Endothelial cell of hepatic sinusoid (primary cell): Measurements from ENCODE around the gene CHST3.

Source experiments
- in situ Hi-C: cut with HindIII; loops from 2 replicates; pipeline ENCODE4 v1.10.0; 2017; ENCODE audit warnings: low sequenced_read_pairs

CHST3 gene

DNA sequence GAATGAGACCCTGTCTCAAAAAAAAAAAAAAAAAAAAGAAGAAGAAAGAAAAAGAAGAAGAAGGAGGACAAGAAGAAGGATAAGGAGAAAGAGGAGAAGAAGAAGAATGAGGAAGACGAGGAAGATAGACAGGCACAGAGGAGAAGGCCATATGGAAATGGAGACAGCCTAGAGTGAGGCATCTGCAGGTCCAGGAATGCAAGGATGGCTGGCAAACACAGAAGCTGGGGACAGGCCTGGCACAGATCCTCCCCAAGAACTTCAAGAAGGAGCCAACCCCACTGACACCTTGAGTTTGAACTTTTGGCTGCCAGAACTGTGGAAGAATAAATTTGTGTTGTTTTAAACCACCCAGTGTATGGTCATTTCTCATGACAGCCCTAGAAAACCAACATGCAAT lies 85.3 kb downstream of the CHST3 start:
- in situ Hi-C loops: no loop called here

GRCh38 chr10:72049969-72050781 lies 86.0 kb downstream of the CHST3 start:
- in situ Hi-C loops: no loop called here

- in situ Hi-C loops: no loop called here
These were observed 86.7 kb downstream of the CHST3 start for GRCh38 chr10:72050873-72051272.

- in situ Hi-C loops: no loop called here
These were observed 89.5 kb downstream of the CHST3 start for GRCh38 chr10:72053690-72054089.

GRCh38 chr10:72056113-72056512 lies 91.9 kb downstream of the CHST3 start:
- in situ Hi-C loops: no loop called here

DNA sequence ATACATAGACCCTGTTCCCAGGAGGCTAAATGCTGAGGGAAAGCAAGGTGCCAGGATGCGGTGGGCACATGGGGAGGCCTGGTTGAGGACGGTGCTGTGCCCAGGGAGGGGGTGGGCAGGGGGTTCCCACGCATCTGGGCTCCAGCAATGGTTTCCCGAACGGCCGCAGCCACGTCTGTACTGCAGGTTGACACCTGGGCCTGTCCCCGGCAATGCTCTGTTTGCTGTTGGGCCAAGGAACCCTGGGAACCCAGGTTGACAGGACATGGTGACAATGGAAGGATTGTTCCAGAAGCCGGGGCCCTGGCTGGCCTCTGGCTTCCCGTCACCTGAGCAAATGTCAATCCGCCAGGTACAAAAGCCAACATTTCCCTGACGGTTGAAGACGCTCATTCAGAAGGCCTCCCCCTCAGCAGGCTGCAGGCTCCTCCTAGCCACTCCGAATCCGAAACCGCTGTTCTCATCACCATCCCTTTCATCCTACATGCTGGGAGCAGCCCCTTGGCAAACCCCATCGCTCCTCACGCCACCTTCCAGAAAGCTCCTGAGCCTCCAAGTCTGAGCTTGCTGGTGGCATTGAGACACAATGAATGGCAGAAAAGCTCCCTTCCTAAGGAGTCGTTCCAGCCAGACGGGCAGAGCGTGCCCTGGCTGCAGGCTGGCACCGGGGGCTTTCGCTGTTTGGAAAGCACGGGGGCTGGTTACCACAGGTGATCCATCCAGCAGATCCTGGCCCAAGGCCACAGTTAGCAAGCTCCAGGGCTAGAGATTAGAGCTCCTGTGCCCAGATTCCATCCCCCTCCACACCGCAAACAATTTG lies 92.9 kb downstream of the CHST3 start:
- in situ Hi-C loops: no loop called here

DNA sequence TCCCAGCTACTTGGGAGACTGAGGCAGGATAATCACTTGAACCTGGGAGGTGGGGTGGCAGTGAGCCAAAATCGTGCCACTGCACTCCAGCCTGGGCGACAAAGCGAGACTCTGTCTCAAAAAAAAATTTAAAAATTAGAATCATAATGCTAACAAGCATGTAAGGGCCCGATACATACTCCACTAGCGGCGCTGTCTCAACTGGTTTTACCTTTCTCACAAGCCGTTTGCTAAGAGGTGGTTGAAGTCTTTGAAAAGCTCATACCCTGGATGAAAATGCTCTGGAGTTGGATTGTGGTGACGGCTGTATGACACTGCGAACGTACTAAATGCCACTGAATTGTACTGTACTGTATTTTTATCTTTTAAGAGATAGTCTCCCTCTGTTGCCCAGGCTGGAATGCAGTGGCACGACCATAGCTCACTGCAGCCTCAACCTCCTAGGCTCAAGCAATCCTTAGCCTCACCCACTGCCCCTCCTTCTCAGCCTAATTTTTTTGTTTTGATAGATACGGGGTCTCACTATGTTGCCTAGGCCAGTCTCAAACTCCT lies 94.2 kb downstream of the CHST3 start:
- in situ Hi-C loops: no loop called here

- in situ Hi-C loops: no loop called here
These were observed 95.0 kb downstream of the CHST3 start for GRCh38 chr10:72058989-72059842.

DNA sequence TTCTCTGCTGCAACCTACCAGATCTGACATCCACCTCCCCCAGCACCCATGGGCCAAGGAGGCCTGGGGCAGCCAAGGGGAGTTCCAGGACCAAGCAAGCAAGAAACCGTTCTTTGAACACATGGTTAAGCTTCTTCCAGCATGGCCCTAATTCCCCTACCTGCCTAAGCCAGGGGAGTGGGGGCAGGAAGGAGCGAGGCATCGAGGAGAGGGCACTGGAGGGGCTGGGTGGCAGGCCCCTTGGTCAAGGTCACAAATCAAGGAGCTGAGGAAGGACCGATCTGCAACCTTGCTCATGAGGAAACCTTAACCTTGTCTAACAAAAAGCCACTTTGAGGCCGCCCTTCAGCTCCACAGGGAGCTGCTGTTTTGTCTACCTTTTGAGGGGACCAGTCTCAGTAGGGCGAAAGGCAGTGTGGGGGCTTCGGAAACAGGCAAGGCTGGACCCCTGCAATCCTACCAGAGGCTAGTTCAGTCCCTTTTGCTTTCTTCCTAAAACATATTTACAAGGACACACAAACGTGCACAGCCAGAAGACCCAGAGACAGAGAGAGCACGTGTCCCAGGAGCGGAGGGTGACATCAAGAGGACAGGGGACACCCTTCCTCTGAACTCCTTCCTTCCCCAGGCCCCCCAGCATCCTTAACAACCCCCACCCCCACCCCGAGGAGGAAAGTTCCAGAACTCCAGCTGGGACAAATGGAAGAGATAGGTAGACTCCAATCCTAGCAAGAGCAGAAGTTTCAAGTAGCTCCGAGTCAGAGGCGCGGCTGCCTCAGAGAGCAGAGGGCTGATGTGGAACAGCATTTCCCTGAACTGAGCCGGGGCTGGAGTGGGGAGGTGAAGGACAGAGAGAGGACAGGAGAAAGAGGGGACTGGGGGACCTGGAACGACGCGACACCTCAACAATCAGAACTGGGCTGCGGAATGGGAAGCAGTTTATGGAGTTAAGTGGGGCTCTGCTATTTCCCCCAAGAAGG lies 95.9 kb downstream of the CHST3 start:
- in situ Hi-C loops: no loop called here

DNA sequence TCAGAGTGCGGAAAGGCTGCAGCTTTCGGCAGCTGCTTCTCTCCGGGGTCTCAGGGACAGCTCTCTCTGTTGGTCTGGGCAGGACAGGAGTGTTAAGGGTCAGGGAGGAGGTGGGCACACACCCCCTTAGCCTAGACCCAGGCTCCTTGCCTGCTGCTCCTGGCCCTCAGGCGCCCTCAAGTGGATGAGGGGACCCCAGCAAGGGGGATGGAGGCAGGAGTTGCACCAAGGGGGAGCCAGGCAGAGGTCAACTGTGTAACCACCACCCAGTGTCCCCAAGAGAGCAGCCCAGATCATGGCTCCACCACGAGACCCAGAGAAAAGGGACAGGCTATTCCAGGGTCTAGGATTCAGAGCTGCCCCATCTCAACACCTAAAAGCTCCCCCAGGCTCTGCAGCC lies 97.3 kb downstream of the CHST3 start:
- in situ Hi-C loops: no loop called here

DNA sequence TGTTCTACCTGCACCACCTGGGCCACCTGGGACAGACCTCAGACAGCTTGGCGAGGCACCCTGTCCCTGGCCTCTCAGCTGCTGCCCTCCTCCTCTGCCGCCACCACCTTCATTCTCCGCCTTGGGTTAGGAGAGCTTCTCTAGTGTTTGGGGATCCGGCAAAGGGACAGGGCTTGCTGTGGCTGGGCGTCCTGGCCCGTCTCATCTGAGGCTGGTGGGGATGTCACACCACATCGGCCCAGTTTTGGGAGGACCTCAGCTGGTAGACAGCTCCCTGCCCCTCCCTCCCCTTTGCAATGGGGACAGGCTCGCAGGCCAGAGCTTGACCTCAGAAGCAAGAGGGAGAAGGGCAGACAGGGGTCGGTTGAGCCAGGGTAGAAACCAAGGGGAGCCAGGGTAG lies 97.7 kb downstream of the CHST3 start:
- in situ Hi-C loops: no loop called here

- in situ Hi-C loops: no loop called here
These were observed 98.2 kb downstream of the CHST3 start for GRCh38 chr10:72062382-72062781.
